ENCODE results near the gene AMBRA1.

The AMBRA1 gene, protein sequence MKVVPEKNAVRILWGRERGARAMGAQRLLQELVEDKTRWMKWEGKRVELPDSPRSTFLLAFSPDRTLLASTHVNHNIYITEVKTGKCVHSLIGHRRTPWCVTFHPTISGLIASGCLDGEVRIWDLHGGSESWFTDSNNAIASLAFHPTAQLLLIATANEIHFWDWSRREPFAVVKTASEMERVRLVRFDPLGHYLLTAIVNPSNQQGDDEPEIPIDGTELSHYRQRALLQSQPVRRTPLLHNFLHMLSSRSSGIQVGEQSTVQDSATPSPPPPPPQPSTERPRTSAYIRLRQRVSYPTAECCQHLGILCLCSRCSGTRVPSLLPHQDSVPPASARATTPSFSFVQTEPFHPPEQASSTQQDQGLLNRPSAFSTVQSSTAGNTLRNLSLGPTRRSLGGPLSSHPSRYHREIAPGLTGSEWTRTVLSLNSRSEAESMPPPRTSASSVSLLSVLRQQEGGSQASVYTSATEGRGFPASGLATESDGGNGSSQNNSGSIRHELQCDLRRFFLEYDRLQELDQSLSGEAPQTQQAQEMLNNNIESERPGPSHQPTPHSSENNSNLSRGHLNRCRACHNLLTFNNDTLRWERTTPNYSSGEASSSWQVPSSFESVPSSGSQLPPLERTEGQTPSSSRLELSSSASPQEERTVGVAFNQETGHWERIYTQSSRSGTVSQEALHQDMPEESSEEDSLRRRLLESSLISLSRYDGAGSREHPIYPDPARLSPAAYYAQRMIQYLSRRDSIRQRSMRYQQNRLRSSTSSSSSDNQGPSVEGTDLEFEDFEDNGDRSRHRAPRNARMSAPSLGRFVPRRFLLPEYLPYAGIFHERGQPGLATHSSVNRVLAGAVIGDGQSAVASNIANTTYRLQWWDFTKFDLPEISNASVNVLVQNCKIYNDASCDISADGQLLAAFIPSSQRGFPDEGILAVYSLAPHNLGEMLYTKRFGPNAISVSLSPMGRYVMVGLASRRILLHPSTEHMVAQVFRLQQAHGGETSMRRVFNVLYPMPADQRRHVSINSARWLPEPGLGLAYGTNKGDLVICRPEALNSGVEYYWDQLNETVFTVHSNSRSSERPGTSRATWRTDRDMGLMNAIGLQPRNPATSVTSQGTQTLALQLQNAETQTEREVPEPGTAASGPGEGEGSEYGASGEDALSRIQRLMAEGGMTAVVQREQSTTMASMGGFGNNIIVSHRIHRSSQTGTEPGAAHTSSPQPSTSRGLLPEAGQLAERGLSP (N-terminal part only)

DNA sequence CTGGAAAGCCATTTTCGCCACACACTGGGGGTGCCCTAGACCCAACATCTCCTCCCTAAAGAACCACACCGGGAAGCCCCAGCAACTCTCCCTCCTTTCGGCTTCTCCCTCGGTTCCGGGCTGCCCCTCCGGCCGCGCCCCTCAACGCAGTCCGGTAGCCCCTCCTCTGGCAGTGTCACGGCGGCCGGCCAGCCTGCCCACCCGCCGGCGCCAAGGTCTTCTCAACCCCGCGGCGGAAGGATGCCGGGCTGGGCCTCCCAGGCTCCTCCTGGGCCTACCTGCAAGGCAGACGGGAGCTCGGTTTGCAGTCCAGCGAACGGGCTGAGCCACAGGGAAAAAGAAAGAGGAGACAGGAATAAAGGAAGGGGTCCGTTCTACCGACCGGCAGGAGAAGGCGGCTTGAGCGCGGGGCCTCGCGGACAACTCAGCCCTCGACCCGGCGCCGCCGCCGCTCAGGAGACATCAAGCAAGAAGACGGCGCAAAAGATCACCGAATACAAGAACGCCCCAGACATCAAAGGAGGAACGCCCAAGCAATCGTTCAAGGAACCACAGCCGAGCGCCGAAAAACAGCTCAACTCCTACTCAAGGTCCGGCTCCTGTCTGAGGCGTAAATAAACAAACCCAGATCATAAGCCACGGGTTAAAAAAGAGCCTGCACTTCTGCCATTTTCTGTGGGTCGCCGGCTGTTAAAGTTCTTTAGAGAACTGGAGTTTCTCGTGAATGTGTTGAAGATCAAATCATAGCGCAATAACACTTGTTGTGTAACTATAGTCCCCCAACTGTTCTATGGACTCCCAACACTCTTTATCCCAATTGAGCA, at the start of gene AMBRA1:
AMBRA1 (minus strand) TSS at position 474 of the 824 bp plus-strand sequence. CDS start 45,643 bp downstream, outside the sequence.
- DNase-seq = peak; percentile 79

DNA sequence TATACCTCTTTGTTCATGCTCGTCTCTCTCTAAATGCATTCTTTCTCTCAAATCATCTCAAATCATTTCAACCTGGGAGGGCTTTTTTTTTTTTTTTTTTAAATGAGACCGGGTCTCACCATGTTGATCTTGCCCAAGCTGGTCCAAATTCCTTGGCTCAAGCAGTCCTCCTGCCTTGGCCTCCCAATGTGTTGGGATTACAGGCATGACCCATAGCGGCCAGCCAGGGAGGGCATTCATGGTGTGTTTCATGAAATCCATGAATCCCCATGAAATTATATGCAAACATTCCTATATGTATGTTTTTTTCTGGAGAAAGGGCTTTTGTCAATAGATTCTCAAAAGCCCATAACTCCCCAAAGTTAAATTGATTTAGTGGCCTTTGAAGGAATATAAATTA, 49.7 kb upstream of the AMBRA1 start:
- no peak for DNase-seq

DNA sequence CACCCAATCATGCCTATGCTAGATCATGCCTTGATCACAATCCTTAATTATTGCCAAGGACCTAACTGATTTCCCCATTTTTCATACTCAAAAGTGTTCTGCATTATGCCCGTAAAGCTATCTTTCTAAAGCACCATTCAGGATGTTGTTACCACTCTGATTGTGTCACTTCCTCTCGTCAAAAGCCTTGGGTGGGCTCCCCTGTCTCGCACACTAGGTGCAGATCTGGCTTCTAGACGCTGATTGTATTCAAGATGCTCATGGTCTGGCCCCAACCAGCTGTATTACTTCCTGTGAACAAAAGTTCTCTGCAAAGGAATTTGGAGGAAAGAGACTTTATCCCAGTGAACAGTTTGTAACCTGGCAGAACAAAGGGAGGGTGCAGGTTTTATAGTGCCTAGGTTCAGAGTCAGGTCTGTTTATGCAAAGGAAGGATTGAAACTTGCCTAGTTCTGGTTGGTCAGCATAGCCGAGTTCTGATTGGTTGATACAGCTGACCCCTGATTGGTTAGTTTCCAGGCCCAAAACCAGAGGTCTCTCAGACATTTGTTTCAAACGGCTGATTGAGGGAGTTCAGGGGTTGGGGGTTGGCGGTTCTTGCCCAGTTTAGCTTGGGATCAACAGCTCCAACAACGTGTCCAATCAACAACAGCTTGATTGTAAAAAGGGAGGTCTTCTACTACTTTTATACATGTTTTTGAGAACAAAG, 49.0 kb upstream of the AMBRA1 start:
- DNase-seq = no peak

DNA sequence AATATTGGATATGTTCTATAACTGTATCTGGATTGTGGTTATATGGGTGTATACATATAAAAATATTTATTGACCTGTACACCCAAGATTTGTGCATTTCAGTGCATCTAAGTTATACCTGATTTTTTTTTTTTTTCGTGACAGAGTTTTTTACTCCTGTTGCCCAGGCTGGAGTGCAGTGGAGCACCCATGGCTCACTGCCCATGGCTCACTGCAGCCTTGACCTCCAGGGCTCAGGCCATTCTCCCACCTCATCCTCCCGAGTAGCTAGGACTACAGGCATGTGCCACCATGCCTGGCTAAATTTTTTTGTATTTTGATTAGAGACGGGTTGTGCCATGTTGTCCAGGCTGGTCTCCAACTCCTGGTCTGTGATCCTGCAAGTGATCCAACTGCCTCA, 47.8 kb upstream of the AMBRA1 start:
- no peak for DNase-seq

DNA sequence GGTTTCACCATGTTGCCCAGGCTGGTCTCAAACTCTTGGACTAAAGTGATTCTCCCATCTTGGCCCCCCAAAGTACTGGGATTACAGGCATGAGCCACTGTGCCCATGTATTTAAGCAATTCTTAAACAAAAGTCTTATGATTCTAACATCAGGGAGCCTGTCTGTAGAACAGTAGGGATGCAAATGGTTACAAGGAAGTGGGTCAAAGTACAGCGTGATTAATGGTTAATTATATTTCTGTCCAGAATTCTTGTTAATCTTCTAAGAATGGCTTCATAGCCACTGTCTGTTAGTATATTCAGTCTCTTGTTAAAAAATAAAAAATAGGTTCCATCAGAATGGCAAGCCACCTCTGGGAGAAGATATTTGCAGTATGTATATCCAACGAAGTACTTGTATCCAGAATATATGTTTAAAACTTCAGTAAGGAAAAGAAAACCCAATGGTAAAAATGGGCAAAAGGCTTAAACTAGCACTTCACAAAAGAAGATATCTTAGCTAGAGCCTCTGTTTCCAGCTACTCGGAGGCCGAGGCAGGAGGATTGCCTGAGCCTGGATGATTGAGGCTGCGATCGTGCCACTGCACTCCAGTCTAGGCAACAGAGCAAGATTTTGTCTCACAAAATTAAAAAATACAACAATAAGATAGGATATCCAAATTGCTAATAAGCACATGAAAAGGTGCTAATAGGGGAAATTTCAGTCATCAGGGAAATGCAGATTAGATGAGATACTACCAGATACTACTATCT, 46.4 kb upstream of the AMBRA1 start:
- DNase-seq = no peak

DNA sequence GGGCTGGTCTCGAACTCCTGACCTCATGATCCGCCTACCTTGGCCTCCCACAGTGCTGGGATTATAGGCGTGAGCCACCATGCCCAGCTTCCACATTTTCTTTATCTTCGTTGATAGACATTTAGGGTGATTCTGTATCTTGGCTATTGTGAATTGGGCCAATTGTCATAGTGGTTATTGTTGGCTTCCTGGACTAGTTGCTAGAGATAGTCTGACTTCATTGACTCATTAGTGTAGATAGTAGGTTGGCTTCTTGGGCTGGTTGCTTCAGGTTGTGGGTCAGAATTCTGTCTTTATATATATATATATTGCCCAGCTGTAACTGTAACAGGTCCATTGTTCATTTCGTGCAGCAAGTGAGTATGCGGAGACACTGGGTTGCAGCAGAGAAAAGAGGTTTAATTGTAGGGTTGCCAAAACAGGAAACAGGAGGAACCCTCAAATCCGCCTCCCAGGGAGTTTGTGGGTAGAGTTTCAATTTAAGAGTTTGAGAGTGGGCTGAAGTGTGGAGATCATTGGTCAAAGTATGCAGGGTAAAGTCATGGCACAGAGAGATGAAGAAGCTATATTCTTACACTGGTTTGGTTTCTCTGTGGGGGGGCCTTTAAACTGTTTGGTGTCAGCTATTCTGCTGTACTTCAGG, 45.5 kb upstream of the AMBRA1 start:
- no peak for DNase-seq

DNA sequence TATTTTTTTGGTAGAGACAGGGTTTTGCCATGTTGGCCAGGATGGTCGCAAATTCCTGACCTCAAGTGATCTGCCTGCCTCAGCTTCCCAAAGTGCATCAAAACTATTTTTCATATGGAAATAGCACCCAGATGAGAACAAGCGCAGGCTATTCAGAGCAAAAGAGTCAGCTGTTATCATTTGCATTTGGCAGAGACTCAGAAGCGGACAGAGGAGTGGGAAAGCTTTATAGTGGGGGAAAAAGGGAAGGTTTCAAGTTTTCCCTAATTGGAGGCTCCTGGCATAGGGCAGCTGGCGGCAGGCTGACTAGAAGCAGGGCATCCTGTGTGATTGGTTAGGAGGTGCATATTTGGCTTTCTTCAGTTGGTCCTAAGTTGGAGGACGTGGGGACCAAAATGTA, 43.7 kb upstream of the AMBRA1 start:
- no peak for DNase-seq

DNA sequence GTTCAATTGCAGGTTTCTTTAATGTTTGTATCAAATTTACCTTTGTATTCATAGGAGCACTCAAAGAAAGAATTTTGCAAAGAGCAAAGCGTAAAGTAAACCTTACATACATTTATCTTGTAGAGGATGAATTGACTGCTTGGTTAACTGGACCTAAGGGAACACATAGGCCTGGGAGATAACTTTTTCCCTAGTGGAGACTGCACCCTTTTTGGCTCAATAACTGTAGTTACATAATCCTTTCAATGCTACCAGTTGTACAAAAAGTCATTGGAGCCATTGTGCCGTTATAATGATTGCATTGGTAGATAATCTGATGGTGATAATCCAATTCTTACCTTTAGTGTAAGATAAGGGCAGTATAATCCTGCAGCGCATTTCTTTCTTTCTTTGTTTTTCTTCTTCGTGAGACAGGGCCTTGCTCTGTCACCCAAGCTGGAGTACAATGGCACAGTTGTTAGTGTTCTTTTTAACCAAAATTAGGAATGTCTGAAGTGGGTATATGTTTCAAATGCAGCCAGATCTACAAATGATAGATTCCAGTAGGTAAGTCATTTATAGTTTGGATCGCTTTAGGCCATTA, 41.8 kb upstream of the AMBRA1 start:
- no peak for DNase-seq

DNA sequence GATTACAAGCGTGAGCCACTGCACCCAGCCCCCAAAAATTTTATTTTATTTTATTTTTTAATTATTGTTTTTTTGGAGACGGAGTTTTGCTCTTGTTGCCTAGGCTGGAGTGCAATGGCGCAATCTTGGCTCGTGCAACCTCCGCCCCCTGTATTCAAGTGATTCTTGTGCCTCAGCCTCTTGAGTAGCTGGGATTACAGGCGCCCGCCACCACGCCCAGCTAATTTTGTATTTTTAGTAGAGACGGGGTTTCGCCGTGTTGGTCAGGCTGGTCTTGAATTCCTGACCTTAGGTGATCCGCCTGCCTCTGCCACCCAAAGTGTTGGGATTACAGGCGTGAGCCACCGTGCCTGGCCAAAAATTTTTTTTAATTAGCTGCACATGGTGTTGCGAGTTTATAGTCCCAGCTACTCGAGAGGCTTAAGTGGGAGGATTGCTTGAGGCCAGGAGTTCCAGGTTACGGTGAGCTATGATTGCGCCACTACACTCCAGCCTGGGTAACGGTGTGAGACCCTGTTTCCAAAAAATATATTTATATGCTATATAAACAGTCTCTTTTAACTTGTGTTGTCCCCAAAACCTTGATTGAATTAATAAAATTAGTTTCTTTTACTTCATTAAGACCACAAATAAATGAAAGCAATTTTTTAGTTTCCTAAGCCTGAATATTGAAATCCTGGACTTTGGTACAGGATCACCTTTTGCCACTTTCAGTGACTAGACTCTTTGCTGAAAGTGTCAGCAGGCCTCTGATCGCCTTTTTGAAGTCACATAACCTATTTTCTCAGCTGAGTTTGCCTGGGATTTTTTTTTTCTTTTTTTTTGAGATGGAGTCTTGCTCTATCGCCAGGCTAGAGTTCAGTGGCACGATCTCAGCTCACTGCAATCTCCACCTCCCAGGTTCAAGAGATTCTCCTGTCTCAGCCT, 39.7 kb upstream of the AMBRA1 start:
- DNase-seq = no peak

DNA sequence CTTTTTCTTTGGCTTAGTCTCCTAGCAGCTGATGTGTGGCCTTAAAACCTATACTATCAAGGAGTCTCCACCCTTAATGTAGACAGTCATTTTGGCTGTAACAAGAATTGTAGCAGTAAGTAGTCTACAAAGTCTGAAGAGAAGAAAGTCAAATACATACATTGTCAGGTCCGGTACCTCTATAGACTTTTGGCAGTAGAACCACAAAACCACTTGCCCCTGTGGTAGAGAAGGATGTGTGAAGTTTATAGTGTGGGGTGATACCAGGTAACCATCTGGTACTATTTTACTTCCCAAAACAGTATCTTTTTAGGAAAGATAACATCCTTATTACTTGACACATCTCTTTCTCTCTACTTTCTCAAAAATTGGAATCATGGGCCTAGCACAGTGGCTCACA, 38.7 kb upstream of the AMBRA1 start:
- no peak for DNase-seq

DNA sequence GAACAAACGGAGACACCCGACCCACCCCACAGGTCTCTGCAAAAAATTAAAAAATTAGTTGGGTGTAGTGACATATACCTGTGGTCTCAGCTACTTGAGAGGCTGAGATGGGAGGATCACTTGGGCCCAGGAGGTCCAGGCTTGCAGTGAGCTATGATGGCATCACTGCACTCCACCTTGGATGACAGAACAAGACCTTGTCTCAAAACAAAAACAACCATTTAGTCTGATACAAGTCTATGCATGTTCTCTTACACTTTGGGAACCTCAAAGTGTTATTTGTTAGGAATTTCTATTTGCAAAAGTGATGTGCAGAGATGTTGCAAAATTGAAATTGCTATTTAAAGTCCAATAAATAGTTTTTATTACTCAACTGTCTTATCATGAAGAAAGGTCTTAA, 37.9 kb upstream of the AMBRA1 start:
- no peak for DNase-seq

DNA sequence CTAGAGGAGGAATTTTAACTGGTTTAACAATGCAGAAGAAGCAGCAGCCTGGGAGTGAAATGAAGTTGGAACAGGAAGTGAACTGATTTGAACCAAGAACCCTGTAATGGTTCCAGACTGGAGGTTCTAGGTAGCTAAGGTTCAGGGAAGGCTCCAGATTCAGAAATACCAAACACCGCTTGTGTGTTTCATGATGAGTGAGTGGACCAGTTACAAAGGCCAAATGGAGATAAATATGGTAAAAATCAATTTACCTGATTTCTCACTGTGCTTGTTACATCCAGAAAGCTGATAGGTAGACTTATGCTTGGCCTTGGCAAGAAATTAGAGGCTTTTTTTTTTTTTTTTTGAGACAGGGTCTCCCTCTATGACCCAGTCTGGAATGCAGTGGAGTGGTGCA, 36.4 kb upstream of the AMBRA1 start:
- DNase-seq = no peak

DNA sequence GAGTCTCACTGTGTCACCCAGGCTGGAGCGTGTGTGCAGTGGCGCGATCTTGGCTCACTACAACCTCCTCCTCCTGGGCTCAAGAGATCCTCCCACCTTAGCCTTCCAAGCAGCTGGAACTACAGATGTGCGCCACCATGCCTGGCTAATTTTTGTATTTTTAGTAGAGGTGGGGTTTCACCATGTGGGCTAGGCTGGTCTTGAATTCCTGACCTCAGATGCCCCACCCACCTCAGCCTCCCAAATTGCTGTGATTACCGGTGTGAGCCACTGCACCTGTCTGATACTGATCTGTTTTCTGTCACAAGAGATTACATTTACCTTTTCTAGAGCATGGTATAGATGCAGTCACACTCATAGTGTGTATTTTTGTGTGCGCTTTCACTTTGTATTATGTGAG, 35.1 kb upstream of the AMBRA1 start:
- DNase-seq = no peak

DNA sequence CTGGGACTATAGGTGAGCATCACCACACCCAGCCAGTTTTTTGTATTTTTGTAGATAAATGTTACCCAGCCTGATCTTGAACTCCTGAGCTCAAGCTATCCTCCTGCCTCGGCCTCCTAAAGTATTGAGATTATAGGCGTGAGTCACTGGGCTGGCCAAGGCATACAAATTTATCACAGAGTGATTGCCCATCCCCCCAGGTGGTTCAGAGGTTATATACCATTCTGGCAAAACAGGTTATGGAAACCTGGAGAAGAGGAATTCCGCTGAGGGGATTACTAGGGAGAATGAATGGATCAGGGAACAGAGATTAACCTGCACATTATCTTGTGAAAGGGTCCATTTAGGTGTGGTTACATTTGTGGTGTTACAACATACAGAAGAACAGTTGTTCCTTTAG, 31.6 kb upstream of the AMBRA1 start:
- DNase-seq = no peak

DNA sequence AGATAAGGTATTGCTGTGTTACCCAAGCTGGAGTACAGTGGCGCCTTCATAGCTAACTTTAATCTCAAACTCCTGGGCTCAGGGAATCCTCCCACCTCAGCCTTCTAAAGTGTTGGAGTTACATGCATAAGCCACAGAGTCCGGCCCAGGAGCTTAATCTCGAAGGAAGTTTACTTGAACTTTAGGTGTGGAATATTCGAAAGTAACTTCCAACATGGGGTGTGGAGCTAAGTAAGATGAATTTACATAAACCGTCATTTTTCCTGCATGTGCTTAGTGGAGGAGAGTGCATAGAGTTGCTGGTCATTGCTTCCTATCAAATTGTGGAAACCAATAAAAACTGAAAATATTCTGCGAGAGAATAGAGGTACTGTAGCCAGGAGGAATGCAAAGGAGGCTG, 25.0 kb upstream of the AMBRA1 start:
- DNase-seq = no peak

DNA sequence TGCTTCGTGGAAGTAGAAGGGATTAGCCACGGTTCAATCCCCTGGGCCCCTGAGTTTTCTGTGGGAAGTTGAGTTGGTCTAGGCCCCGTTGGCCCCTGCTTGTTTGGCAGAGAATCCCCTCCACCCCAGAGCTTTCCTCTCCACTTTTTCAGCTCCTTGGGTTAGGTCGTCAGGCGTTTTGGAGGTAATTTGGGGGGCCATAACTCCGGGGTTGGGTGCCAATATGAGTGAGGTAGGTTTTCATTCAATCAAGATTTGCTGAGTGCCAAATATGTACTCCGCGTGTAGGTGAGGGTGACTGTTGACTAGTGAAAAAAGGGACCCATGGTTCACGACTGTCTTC, 24.1 kb upstream of the AMBRA1 start:
- DNase-seq = no peak

DNA sequence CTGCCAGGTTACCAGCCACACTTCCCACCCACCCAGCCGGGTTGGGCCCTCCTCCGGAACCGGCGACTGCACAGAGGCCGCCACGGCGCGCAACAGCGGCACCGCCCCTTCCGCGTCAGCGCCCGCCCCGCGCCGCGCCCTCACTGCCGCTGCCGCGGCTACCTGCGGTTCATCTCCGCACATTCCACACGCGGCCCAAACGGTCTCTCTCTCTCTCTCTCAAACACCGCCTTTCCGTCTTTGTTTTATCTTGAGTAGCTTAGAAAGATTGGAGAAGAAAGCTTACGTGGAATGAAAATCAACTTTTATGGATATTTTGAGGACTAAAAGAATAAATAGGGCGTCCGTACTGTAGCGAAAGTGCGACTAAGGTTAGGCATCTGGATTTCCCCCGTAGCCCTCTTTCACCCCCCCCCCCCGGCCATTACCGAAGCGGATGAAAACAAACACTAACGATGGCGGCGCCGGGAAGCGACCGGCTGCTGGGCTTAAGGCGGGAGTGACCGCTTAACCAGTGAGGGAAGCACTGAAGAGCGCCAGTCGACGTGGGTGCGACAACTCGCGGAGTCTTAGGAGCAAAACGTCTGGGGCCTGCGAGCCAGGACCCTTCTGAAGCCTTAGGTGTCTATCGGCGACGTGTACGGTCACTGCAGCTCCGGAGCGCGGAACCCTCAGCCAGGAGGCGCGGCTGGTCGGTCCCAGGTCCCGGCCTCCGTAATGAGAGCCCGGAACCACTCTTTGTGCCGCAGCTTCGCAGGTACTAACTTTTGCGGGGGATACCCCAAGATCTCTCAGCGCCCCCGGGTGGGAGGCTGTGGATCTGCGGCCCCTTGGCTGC, 23.5 kb upstream of the AMBRA1 start, which contains the start of the genes ATG13 and HARBI1:
ATG13 (plus strand) TSS at position 420 of the 838 bp plus-strand sequence. CDS start 26,739 bp downstream, outside the sequence.
HARBI1 (minus strand) TSS at position 94 of the 838 bp plus-strand sequence. CDS start 990 bp downstream, outside the sequence.
- peak; percentile 81 for DNase-seq
